Urothelium cell line (cell line): Measurements from ENCODE around the gene UBAP2L.
A peak's percentile ranks its signal among the peaks of the same experiment; 100 is the strongest.
"Not testable (repeated sequence)": the region's sequence is repeated elsewhere in the genome, so short reads cannot be mapped to it uniquely, and the experiment has no call there.

Experiments used
- DNase-seq: peaks from one replicate; pipeline ENCODE4 v3.0.0; 2011; ENCODE audit warnings: low spot score, mixed read lengths
- FAIRE-seq: peaks from 2 replicates; lab custom pipeline; 2011; peaks lifted over from hg19 to GRCh38; lab: Jason Lieb, UNC

The UBAP2L gene

GRCh38 chr1:154239491-154239890 lies 18.7 kb downstream of the UBAP2L start:
- DNase-seq, result no peak
- FAIRE-seq, result no peak

GRCh38 chr1:154240294-154240833 lies 19.6 kb downstream of the UBAP2L start:
- FAIRE-seq, result no peak
- no peak for DNase-seq

GRCh38 chr1:154241703-154242351 lies 21.1 kb downstream of the UBAP2L start:
- DNase-seq (no peak), FAIRE-seq (no peak)

GRCh38 chr1:154253671-154254070 lies 32.9 kb downstream of the UBAP2L start:
- DNase-seq (no peak), FAIRE-seq (no peak)

GRCh38 chr1:154256686-154257085 lies 35.9 kb downstream of the UBAP2L start:
- no peak for FAIRE-seq
- no peak for DNase-seq

- no peak for DNase-seq
- no peak for FAIRE-seq
Measured at GRCh38 chr1:154258784-154259183, 38.0 kb downstream of the UBAP2L start.

- FAIRE-seq (no peak), DNase-seq (no peak)
Measured at GRCh38 chr1:154260127-154260526, 39.4 kb downstream of the UBAP2L start.

GRCh38 chr1:154263465-154264332 lies 42.9 kb downstream of the UBAP2L start:
- no peak for FAIRE-seq
- no peak for DNase-seq

- DNase-seq, result no peak
- no peak for FAIRE-seq
Measured at GRCh38 chr1:154264454-154264853, 43.7 kb downstream of the UBAP2L start.

GRCh38 chr1:154265586-154265985 lies 44.8 kb downstream of the UBAP2L start:
- FAIRE-seq (no peak), DNase-seq (no peak)

- DNase-seq, result no peak
- FAIRE-seq, result no peak
Measured at GRCh38 chr1:154270833-154271232, 50.1 kb downstream of the UBAP2L start.

GRCh38 chr1:154272217-154272998 lies 51.7 kb downstream of the UBAP2L start, which contains the start of gene HAX1:
Gene HAX1 (plus strand): TSS chr1:154272629. CDS start chr1:154272724, 95 bp downstream.
- DNase-seq, result peak; percentile 93
- peak; percentile 74 for FAIRE-seq

GRCh38 chr1:154272999-154273563 lies 52.3 kb downstream of the UBAP2L start:
- DNase-seq, result no peak
- FAIRE-seq, result no peak

GRCh38 chr1:154276797-154277196 lies 56.0 kb downstream of the UBAP2L start:
- no peak for DNase-seq
- FAIRE-seq, result no peak

- DNase-seq, FAIRE-seq: not testable (repeated sequence)
Measured at GRCh38 chr1:154287591-154287990, 66.8 kb downstream of the UBAP2L start.

- DNase-seq (no peak), FAIRE-seq (no peak)
Measured at GRCh38 chr1:154288661-154289060, 67.9 kb downstream of the UBAP2L start.

GRCh38 chr1:154290921-154291320 lies 70.2 kb downstream of the UBAP2L start:
- DNase-seq (no peak), FAIRE-seq (no peak)

GRCh38 chr1:154295408-154296235 lies 74.9 kb downstream of the UBAP2L start:
- no peak for FAIRE-seq
- no peak for DNase-seq

- FAIRE-seq (no peak), DNase-seq (no peak)
Measured at GRCh38 chr1:154301582-154301981, 80.8 kb downstream of the UBAP2L start.
